22Rv1 (cell line): ENCODE results near the gene BUB3.

ENCODE experiments used
- CTCF ChIP-seq: fragments of 450-650 bp; IDR thresholded peaks from 2 replicates; pipeline ENCODE4 v1.5.1; 2017; ENCODE audit warnings: mild to moderate bottlenecking
- ZFX ChIP-seq: fragments of 450-650 bp; IDR thresholded peaks from 2 replicates; pipeline ENCODE4 v1.6.1; 2017; ENCODE audit warnings: antibody characterized with exemption, borderline replicate concordance

- TF ChIP-seq CTCF = no peak
- no peak for TF ChIP-seq ZFX
These were observed 6.4 kb upstream of the BUB3 start, which contains the start of gene HMX2 for GRCh38 chr10:123147635-123148413.
